GM19468 (cell line): ENCODE measurements around the gene EEF1A2.

Experiments
- ATAC-seq: cut with Tn5 transposase; IDR thresholded peaks from one replicate; pipeline ENCODE4 v1.9.1; 2021; ENCODE audit warnings: mild to moderate bottlenecking, moderate library complexity, moderate number of reproducible peaks; ENCODE audit not compliant: unreplicated experiment; ENCODE audit errors: extremely low read depth

EEF1A2 gene

DNA sequence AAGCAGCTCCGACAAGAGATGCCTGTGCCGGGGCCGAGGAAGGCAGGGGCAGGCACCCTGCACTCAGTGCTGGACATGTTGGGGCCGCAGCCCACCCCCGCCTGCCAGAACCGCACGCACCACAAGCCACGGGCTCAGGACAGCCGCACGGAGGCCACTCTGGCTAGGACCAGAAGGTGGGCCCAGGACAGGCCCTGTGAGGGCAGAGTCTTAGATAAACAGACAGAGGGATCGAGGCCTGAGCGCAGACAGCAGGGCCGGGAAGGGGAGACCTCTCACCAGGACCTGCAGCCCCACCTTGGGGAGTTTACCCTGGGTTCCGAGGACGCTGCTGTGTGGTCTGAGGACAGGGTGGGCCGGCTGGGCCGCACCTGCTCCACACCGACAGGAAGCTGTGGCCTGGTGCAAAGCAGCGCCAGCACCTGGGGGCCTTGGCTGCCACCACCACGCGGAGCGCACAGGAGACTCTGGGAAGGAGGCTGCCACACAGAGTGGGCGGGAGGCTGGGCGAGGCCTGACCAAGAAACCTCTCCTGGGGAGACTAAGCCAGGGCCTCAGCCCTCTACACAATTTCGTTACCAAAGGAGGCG is 58.4 kb downstream of the EEF1A2 start:
- ATAC-seq: no peak

DNA sequence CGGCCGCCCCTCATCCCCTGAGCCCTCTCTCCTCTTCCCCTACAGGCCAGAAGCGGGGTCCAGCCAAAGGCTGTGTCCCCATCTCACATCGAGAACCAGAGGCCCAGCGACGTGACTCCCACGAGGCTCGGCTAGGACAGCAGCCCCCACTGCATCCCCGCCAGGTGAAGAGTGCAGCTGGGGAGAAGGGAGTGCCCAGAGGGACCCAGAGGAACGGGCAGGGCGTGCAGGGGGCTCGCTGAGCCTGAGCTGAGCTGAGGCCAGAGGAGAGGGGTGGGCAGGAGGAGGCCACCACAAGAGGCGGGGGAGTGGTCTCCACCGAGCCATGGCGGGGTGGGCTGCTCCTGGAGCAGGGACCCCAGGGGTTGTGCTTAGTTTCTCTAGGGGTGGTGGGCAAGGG is 59.0 kb downstream of the EEF1A2 start:
- ATAC-seq: no peak

DNA sequence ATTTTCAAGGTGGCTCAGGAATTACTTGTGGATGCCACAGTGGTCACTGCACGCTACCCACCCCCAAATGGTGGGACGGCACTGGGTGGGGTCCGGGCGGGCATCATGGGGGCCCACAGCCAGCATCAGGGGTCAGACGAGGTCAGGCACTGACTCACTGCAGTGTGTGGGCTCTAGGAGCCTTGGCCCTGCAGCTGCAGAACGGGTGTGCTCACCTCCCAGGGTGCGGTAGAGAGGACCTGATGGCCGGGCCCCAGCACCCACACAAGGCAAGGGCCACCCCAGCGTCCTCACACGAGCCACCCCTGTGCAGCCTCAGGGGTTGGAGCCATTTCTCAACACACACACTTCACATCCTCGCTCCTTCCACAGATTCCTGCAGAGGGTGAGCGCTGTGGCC is 60.8 kb downstream of the EEF1A2 start:
- ATAC-seq: no peak
